Pancreas (tissue), 10 donors: ENCODE measurements around the gene HIP1R. TPM values are rescaled to one million over a fixed set of nuclear protein-coding genes. Genes with fewer than 3 reads are reported as not detected.

Experiments used
- ATAC-seq, 4 donors: fragments of 200-7000 bp; cut with Tn5 transposase; one replicate each; pipeline versions ENCODE4 v1.8.0 to v1.9.1; 2020; ENCODE audit warnings: mild to moderate bottlenecking in 4 of 4, moderate library complexity in 4 of 4
- DNase-seq, 6 donors: peaks; one replicate each; pipeline ENCODE4 v3.0.0-alpha.2; 2020
- FAIRE-seq: peaks from 2 replicates; lab custom pipeline; 2012; peaks lifted over from hg19 to GRCh38; lab: Jason Lieb, UNC
- H3K27ac ChIP-seq, 4 donors: fragments of 200-600 bp; sonication (generic); 1 replicate in 3 of 4; 2 replicates in 1 of 4; pipeline versions ENCODE4 v1.5.0 to v1.8.0; 2020
- H3K27me3 ChIP-seq, 4 donors: fragments of 200-600 bp; one replicate each; pipeline ENCODE4 v1.8.0; 2021
- H3K36me3 ChIP-seq, 3 donors: fragments of 200-600 bp; sonication (generic) in 1 of 3; one replicate each; pipeline versions ENCODE4 v1.5.0 to v1.8.0; 2020 to 2021
- H3K4me1 ChIP-seq, 3 donors: fragments of 200-600 bp; one replicate each; pipeline ENCODE4 v1.8.0; 2021
- H3K4me3 ChIP-seq, 4 donors: fragments of 200-600 bp; sonication (generic) in 2 of 4; one replicate each; pipeline versions ENCODE4 v1.5.0 to v1.8.0; 2020 to 2021
- H3K9me3 ChIP-seq, 4 donors: fragments of 200-600 bp; one replicate each; pipeline ENCODE4 v1.8.0; 2021
- WGBS, 2 donors: extraction: QIAGEN DNeasy Blood & Tissue Kit; methylation state at CpG; one replicate each; pipeline ENCODE4 v1.1.7; 2013; 5-methylcytosine and 5-hydroxymethylcytosine counted together
- intact Hi-C, 3 donors: fragments of 100-400 bp; cut with DNase I; formaldehyde crosslinking; loops; one replicate each; pipeline versions ENCODE4 v1.11.1 to v1.14.2; 2022
- polyA plus RNA-seq, 2 donors: library from polyadenylated mRNA; stranded (reverse); fragments of 200-250 nt; gene quantifications; one replicate each; pipeline ENCODE4 v1.2.3, GENCODE V29; 2013
- total RNA-seq, 6 donors: library from RNA; stranded (reverse); fragmentation: NEBNext Ultra II Directional in 4 of 6; extraction: Animal tissue kit (Norgen Biotek cat#: 25700) in 4 of 6; gene quantifications; one replicate each; pipeline versions ENCODE4 v1.2.1 to v1.2.4, GENCODE V29; 2021 to 2023
- TF ChIP-seq, protein P1 (sequence below), 4 donors: fragments of 200-600 bp; sonication (generic) in 3 of 4; IDR thresholded peaks; one replicate each; pipeline versions ENCODE4 v1.5.0 to v1.8.0; 2021; ENCODE audit warnings: antibody characterized with exemption in 4 of 4
- donor health status: healthy with polysubstance abuse.
- donor health status: DM: no; HTN: no; CAD: no; lungs with moderate emphysema.
- donor health status: DM: no; HTN: no; CAD: no.
- donor health status: control.
- donor health status: control.
- donor health status: Bipolar disorder and iron deficiency.
- donor health status: DM: yes; HTN: yes; CAD: no.
- donor health status: DM: no; HTN: no; CAD: no.
- donor health status: DM: no; HTN: no; CAD: no.
- donor health status: DM: yes; HTN: yes; CAD: no.

Gene HIP1R
- total and polyA plus RNA-seq, 8 donors = 41.0 to 206 (median 50.8) TPM

- H3K4me1 ChIP-seq = no peaks in the 10 kb centered on the region
- DNase-seq (no peak), ATAC-seq (no peak), FAIRE-seq (no peak)
- WGBS, 2 donors = 86 to 88% methylated on average over 5 of the region's 5 CpGs
- no peak overlapping the region for H3K27ac ChIP-seq
- TF ChIP-seq, protein P1, sequence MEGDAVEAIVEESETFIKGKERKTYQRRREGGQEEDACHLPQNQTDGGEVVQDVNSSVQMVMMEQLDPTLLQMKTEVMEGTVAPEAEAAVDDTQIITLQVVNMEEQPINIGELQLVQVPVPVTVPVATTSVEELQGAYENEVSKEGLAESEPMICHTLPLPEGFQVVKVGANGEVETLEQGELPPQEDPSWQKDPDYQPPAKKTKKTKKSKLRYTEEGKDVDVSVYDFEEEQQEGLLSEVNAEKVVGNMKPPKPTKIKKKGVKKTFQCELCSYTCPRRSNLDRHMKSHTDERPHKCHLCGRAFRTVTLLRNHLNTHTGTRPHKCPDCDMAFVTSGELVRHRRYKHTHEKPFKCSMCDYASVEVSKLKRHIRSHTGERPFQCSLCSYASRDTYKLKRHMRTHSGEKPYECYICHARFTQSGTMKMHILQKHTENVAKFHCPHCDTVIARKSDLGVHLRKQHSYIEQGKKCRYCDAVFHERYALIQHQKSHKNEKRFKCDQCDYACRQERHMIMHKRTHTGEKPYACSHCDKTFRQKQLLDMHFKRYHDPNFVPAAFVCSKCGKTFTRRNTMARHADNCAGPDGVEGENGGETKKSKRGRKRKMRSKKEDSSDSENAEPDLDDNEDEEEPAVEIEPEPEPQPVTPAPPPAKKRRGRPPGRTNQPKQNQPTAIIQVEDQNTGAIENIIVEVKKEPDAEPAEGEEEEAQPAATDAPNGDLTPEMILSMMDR (IDR thresholded peaks at IDR 0.05) = no peak
- H3K4me3 ChIP-seq = no peak overlapping the region
- no peaks in the 10 kb centered on the region for H3K9me3 ChIP-seq
- intact Hi-C loops = loop anchor here in 2 of 3 donors (10.0 kb wide), 2 partner anchors 54 to 164 kb away; no protein-coding TSS in a partner anchor
- no peaks in the 10 kb centered on the region for H3K36me3 ChIP-seq
- no peaks in the 10 kb centered on the region for H3K27me3 ChIP-seq
These were observed 44.7 kb upstream of the HIP1R start for GRCh38 chr12:122790393-122791075.

DNA sequence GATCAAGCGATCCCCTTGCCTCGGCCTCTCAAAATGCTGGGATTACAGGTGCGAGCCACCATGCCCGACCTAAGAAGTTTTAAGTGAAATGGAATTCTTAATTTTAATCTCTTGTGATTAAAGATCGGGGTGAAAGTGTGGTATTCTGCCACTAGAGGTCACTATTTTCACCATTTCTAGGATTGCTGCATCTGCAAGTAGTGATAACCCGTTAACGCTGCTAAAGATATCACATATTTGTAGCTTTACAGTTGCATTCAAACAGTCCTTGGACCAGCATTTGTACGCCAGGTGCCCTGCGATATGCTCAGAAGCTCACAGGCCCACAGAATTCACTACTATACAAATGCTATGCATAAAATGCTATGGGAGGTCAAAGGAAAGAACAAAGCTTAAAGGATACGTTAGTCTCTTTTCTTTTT, 41.6 kb upstream of the HIP1R start:
- TF ChIP-seq, protein P1 (IDR thresholded peaks at IDR 0.05) = peak; percentile 35 to 70 (median 64)
- ATAC-seq (peak; percentile 78 to 86 (median 83)), DNase-seq (peak in 1 of 6 donors; percentile 25), FAIRE-seq (no peak)
- WGBS, 2 donors = 7 to 8% methylated on average over 10 of the region's 10 CpGs
- intact Hi-C loops = loop anchor here in 2 of 3 donors (10.0 kb wide), 2 partner anchors 51 to 161 kb away; no protein-coding TSS in a partner anchor
- no peak overlapping the region for H3K4me3 ChIP-seq
- no peaks in the 10 kb centered on the region for H3K4me1 ChIP-seq
- no peak overlapping the region for H3K27ac ChIP-seq
- no peaks in the 10 kb centered on the region for H3K27me3 ChIP-seq
- H3K9me3 ChIP-seq = no peaks in the 10 kb centered on the region
- no peaks in the 10 kb centered on the region for H3K36me3 ChIP-seq

GRCh38 chr12:122795807-122796206, 39.5 kb upstream of the HIP1R start:
- no peaks in the 10 kb centered on the region for H3K36me3 ChIP-seq
- FAIRE-seq (no peak), DNase-seq (no peak), ATAC-seq (peak; percentile 12 to 88 (median 66))
- peak overlapping the region in 1 of 4 donors; percentile 41 for H3K27ac ChIP-seq
- TF ChIP-seq, protein P1 (IDR thresholded peaks at IDR 0.05) = no peak
- no peaks in the 10 kb centered on the region for H3K4me1 ChIP-seq
- intact Hi-C loops = loop anchor here in 2 of 3 donors (10.0 kb wide), 2 partner anchors 49 to 159 kb away; no protein-coding TSS in a partner anchor
- WGBS, 2 donors = 41 to 42% methylated on average over 4 of the region's 4 CpGs
- H3K9me3 ChIP-seq = no peaks in the 10 kb centered on the region
- H3K27me3 ChIP-seq = no peaks in the 10 kb centered on the region
- no peak overlapping the region for H3K4me3 ChIP-seq

GRCh38 chr12:122799641-122800243, 35.5 kb upstream of the HIP1R start:
- no peak for ATAC-seq
- Histone ChIP-seq H3K36me3 (no peaks in the 10 kb centered on the region), H3K9me3 (no peaks in the 10 kb centered on the region), H3K4me1 (peaks cover 0 to 6% (median 0%) of the 10 kb centered on the region in 3 donors), H3K27me3 (no peaks in the 10 kb centered on the region), H3K27ac (no peak overlapping the region), H3K4me3 (no peak overlapping the region)
- TF ChIP-seq, protein P1 (IDR thresholded peaks at IDR 0.05) = no peak
- WGBS, 2 donors = 89 to 93% methylated on average over 13 of the region's 13 CpGs
- no peak for FAIRE-seq
- intact Hi-C loops = loop anchor here in 2 of 3 donors (10.0 kb wide), 2 partner anchors 45 to 155 kb away; no protein-coding TSS in a partner anchor
- no peak for DNase-seq
